IPS DF 19.7 (cell line): ENCODE results near the gene RAMP1.
"Not testable (repeated sequence)": the region's sequence is repeated elsewhere in the genome, so short reads cannot be mapped to it uniquely, and the experiment has no call there.

Experiments used
- DNase-seq: peaks from one replicate; pipeline ENCODE4 v3.0.0-alpha.2; 2013; ENCODE audit warnings: low read depth, low spot score

Gene RAMP1

GRCh38 chr2:237863689-237864443 lies 4.4 kb downstream of the RAMP1 start:
- DNase-seq: no peak

- no peak for DNase-seq
These were observed 5.1 kb downstream of the RAMP1 start for GRCh38 chr2:237864444-237864931.

- no peak for DNase-seq
These were observed 5.7 kb downstream of the RAMP1 start for GRCh38 chr2:237864940-237865622.

GRCh38 chr2:237865623-237866041 lies 6.2 kb downstream of the RAMP1 start:
- DNase-seq: no peak

GRCh38 chr2:237866101-237866621 lies 6.7 kb downstream of the RAMP1 start:
- DNase-seq: no peak

GRCh38 chr2:237867465-237867864 lies 8.0 kb downstream of the RAMP1 start:
- DNase-seq: no peak

GRCh38 chr2:237868074-237868473 lies 8.7 kb downstream of the RAMP1 start:
- DNase-seq: not testable (repeated sequence)

- no peak for DNase-seq
These were observed 9.4 kb downstream of the RAMP1 start for GRCh38 chr2:237868631-237869342.

GRCh38 chr2:237869343-237870102 lies 10.1 kb downstream of the RAMP1 start:
- DNase-seq: no peak

GRCh38 chr2:237870126-237870525 lies 10.7 kb downstream of the RAMP1 start:
- DNase-seq: no peak

GRCh38 chr2:237870754-237871651 lies 11.6 kb downstream of the RAMP1 start:
- no peak for DNase-seq

- DNase-seq: no peak
These were observed 12.9 kb downstream of the RAMP1 start for GRCh38 chr2:237872178-237872887.

- DNase-seq: no peak
These were observed 14.0 kb downstream of the RAMP1 start for GRCh38 chr2:237873421-237873831.

GRCh38 chr2:237873897-237874551 lies 14.6 kb downstream of the RAMP1 start:
- no peak for DNase-seq

- DNase-seq: no peak
These were observed 15.2 kb downstream of the RAMP1 start for GRCh38 chr2:237874585-237875161.

- no peak for DNase-seq
These were observed 16.0 kb downstream of the RAMP1 start for GRCh38 chr2:237875256-237876060.

- no peak for DNase-seq
These were observed 16.7 kb downstream of the RAMP1 start for GRCh38 chr2:237876061-237876526.

- DNase-seq: no peak
These were observed 17.1 kb downstream of the RAMP1 start for GRCh38 chr2:237876532-237876931.
